ENCODE measurements around the gene CDK9. TPM values are rescaled to one million over a fixed set of nuclear protein-coding genes. Genes with fewer than 3 reads are reported as not detected.

Gene CDK9
- total and polyA plus RNA-seq, 2 of the 4 experiments (the other 2 are of a cell fraction) = 30.3 to 49.9 TPM

DNA sequence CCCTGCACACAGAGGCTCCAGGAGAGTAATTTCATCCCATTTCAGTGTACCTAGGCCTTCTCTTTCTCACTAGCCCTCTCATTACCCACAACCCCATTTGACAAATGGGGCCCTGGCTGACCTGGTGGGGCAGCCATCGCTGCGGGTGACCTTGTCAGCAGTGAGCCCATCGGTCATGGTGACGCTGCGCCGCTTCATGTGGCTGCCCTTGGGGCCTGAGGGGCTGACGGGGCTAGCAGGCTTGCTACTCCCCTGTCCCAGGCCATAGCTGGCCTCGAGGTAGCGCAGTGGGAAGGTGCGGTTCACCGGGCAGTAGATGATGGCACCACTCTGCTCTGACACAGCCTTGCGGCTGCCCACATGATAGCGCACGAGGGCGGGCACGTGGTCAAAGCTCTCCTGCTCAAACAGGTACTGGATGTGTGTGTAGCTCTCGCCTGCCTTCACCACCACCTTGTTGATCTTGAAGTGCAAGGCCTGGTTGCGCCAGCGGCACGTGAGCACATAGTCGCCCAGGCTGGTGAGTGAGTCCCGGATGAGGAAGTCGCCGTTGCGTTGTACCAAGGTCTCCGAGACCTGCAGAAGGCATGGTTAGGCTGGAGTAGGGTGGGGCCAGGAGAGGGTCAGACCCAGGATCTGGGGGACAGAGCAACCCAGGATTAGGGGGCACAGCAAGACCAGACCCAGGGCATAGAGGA is 36.6 kb upstream of the CDK9 start:
- POLR2A ChIA-PET (ENCODE audit: unreplicated experiment) = no interaction called here
- dilution Hi-C loops (cut with HindIII; ENCODE audit: low sequenced_read_pairs, unreplicated experiment) (no loop called here), in situ Hi-C loops (cut with MboI; ENCODE audit: low sequenced_read_pairs) (no loop called here), intact Hi-C loops (cut with micrococcal nuclease) (no loop called here)
- Histone ChIP-seq H3K79me1 (ENCODE audit: low read depth in 1 of 2, low read length in 2 of 2) (no peaks in the 10 kb centered on the region), H2AK5ac (ENCODE audit: low read depth, low read length) (no peak overlapping the region), H3K36me3 (ENCODE audit: control insufficient read depth, insufficient read depth, low read length) (no peaks in the 10 kb centered on the region), H4K91ac (ENCODE audit: insufficient read depth, low read depth, low read length) (no peak overlapping the region), H3K9me3 (ENCODE audit: control insufficient read depth, insufficient read depth, low read length) (no peaks in the 10 kb centered on the region), H2BK120ac (ENCODE audit: low read depth, low read length) (no peak overlapping the region), H4K20me1 (ENCODE audit: insufficient read depth, low read length) (peaks cover 6% of the 10 kb centered on the region; the same call in 1 of the 2 replicates), H3K27ac (ENCODE audit: insufficient read depth, low read length) (no peak overlapping the region), H3K4ac (ENCODE audit: low read depth, low read length) (no peak overlapping the region), H4K5ac (ENCODE audit: low read depth, low read length) (no peak overlapping the region), H3K4me2 (ENCODE audit: low read depth, low read length) (no peak overlapping the region), H3K56ac (ENCODE audit: extremely low read depth, insufficient read depth, low read length) (no peak overlapping the region), H2BK20ac (ENCODE audit: low read depth, low read length) (no peak overlapping the region), H3K4me3 (ENCODE audit: insufficient read depth, low read depth, low read length) (no peak overlapping the region), H4K8ac (ENCODE audit: low read depth in 2 of 2, low read length in 2 of 2) (no peak overlapping the region), H3K9ac (ENCODE audit: low read depth, low read length) (no peak overlapping the region), H2BK5ac (ENCODE audit: low read depth, low read length, poor library complexity, severe bottlenecking) (no peak overlapping the region), H2AFZ (replicated peaks; ENCODE audit: low read length, poor library complexity) (no peak overlapping the region), H3K9me1 (ENCODE audit: insufficient read depth, low read length) (peaks cover 3% of the 10 kb centered on the region; the same call in 1 of the 2 replicates), H2BK15ac (ENCODE audit: low read depth, low read length) (no peak overlapping the region), H2AK9ac (replicated peaks; ENCODE audit: low read depth, low read length, poor library complexity) (no peak overlapping the region), H3K14ac (replicated peaks; ENCODE audit: low read depth, low read length) (no peak overlapping the region), H3K4me1 (ENCODE audit: control insufficient read depth, insufficient read depth, low read length) (no peaks in the 10 kb centered on the region), H3K18ac (ENCODE audit: low read depth, low read length) (no peak overlapping the region), H3K23ac (ENCODE audit: low read depth, low read length) (no peak overlapping the region), H3K27me3 (ENCODE audit: control insufficient read depth, insufficient read depth, low read length) (peaks cover 66% of the 10 kb centered on the region)
- WGBS, 2 experiments (ENCODE audit: extremely low coverage in 2 of 2, insufficient read length in 1 of 2) = 84% methylated on average over 21 of the region's 26 CpGs; no CpG with 5 or more reads in 1 of the 2 experiments
- ATAC-seq (ENCODE audit: low read depth) (no peak), DNase-seq (no peak)
- CTCF ChIA-PET = no interaction called here
- BruUV-seq (replicated peaks) = no TSS peak
- TF ChIP-seq RAD21 (IDR thresholded peaks at IDR 0.05; ENCODE audit: low read length) (no peak), FOS (IDR thresholded peaks at IDR 0.05; ENCODE audit: low read depth, low read length) (no peak)
